K562 (cell line): ENCODE measurements around the gene VGLL3. TPM values are rescaled to one million over a fixed set of nuclear protein-coding genes. Genes with fewer than 3 reads are reported as not detected.

Experiments
- ATAC-seq: fragments of 200-7000 bp; cut with Tn5 transposase; 3 replicates; pipeline ENCODE4 v1.9.1; 2020; ENCODE audit warnings: moderate library complexity
- BruUV-seq: library from RNA; stranded (reverse); fragments of 400-500 nt; replicated peaks from 2 replicates; lab custom pipeline; 2021; lab: Mats Ljungman, UMichigan
- CTCF ChIA-PET: fragments of 300-600 bp; formaldehyde crosslinking; extraction: SDS; loops from one replicate; lab custom pipeline; 2021; ENCODE audit warnings: low intra/inter-chr PET ratio; lab: Yijun Ruan, JAX
- POLR2A ChIA-PET: fragments of 300-600, 350-650 bp; sonication (Branson Sonifier 250); formaldehyde crosslinking; extraction: SDS; loops from one replicate; lab custom pipeline; 2021; ENCODE audit warnings: antibody characterized with exemption, inconsistent platforms; lab: Yijun Ruan, JAX
- DNase-seq, 4 experiments: peaks; one replicate each; pipeline versions ENCODE4 v3.0.0 to v3.0.0-alpha.2; 2011 to 2018; ENCODE audit warnings: low spot score in 3 of 4, mixed read lengths in 3 of 4; ENCODE audit errors: extremely low read depth in 1 of 4
- FAIRE-seq: peaks from 2 replicates; lab custom pipeline; 2011; peaks lifted over from hg19 to GRCh38; lab: Jason Lieb, UNC
- H2AFZ ChIP-seq: 2 replicates; pipeline ENCODE4 v1.6.0; 2011; ENCODE audit warnings: low read depth, low read length, control low read depth, inconsistent platforms
- H3K27ac ChIP-seq: fragments of 200-600 bp; 3 replicates; pipeline ENCODE4 v1.8.0; 2011; ENCODE audit warnings: low read depth, mild to moderate bottlenecking, control low read depth, inconsistent platforms, low read length, moderate library complexity, mixed read lengths; ENCODE audit errors: extremely low read depth
- H3K27me3 ChIP-seq, 2 experiments: fragments of 300-600 bp in 1 of 2; 2 replicates in 1 of 2; 3 replicates in 1 of 2; pipeline versions ENCODE4 v1.6.0 to v1.8.0; 2011; ENCODE audit warnings: inconsistent platforms in 2 of 2, low read length in 2 of 2, mild to moderate bottlenecking in 1 of 2, mixed read lengths in 1 of 2, moderate library complexity in 1 of 2; ENCODE audit not compliant: control insufficient read depth in 2 of 2, insufficient read depth in 2 of 2
- H3K36me3 ChIP-seq: fragments of 300-600 bp; 3 replicates; pipeline ENCODE4 v1.8.0; 2011; ENCODE audit warnings: mild to moderate bottlenecking, low read length, inconsistent platforms; ENCODE audit not compliant: control insufficient read depth, insufficient read depth
- H3K4me1 ChIP-seq, 2 experiments: fragments of 200-600 bp in 1 of 2; replicated peaks in 1 of 2; 2 replicates in 1 of 2; 3 replicates in 1 of 2; pipeline versions ENCODE4 v1.5.1 to v1.8.0; 2011; ENCODE audit warnings: inconsistent platforms in 2 of 2, low read length in 2 of 2, mild to moderate bottlenecking in 1 of 2, mixed read lengths in 1 of 2, moderate library complexity in 1 of 2; ENCODE audit not compliant: control insufficient read depth in 2 of 2, insufficient read depth in 2 of 2
- H3K4me2 ChIP-seq: 2 replicates; pipeline ENCODE4 v1.6.1; 2011; ENCODE audit warnings: low read length, control low read depth, inconsistent platforms, mixed read lengths; ENCODE audit not compliant: insufficient read depth
- H3K4me3 ChIP-seq: fragments of 200-600 bp; sonication (generic), shearing (Covaris generic); 2 replicates; pipeline ENCODE4 v1.5.1; 2016; ENCODE audit warnings: control low read depth, inconsistent platforms
- H3K79me2 ChIP-seq: fragments of 200-600 bp; 3 replicates; pipeline ENCODE4 v1.8.0; 2011; ENCODE audit warnings: low read length, inconsistent platforms; ENCODE audit not compliant: control insufficient read depth, insufficient read depth
- H3K9ac ChIP-seq, 2 experiments: 2 replicates each; pipeline versions ENCODE4 v1.6.0 to v1.6.1; 2011; ENCODE audit warnings: low read depth in 2 of 2, low read length in 2 of 2, control low read depth in 1 of 2, inconsistent platforms in 1 of 2, mild to moderate bottlenecking in 1 of 2, mixed read lengths in 1 of 2; ENCODE audit not compliant: insufficient read depth in 1 of 2
- H3K9me1 ChIP-seq: one replicate; pipeline ENCODE4 v1.6.0; 2011; ENCODE audit warnings: inconsistent platforms, mild to moderate bottlenecking, low read length, moderate library complexity; ENCODE audit not compliant: control insufficient read depth, insufficient read depth
- H3K9me3 ChIP-seq: replicated peaks from 2 replicates; pipeline ENCODE4 v1.5.1; 2011; ENCODE audit warnings: low read depth, low read length, inconsistent platforms; ENCODE audit not compliant: control insufficient read depth, insufficient read depth
- H4K20me1 ChIP-seq: replicated peaks from 2 replicates; pipeline ENCODE4 v1.6.1; 2011; ENCODE audit warnings: low read length, inconsistent platforms, mixed read lengths; ENCODE audit not compliant: control insufficient read depth, insufficient read depth
- ATF2 ChIP-seq: sonication (generic); formaldehyde crosslinking; IDR thresholded peaks from 2 replicates; pipeline ENCODE4 v1.8.1; 2022; ENCODE audit warnings: missing genetic modification reagents
- CBX2 ChIP-seq: fragments of 200-600 bp; sonication (generic); IDR thresholded peaks from one replicate; pipeline ENCODE4 v1.6.1; 2012; ENCODE audit warnings: mild to moderate bottlenecking, low read length, inconsistent platforms; ENCODE audit not compliant: insufficient read depth, poor library complexity, severe bottlenecking
- EGR1 ChIP-seq: fragments of 450-650 bp; conservative IDR thresholded peaks from 2 replicates; pipeline ENCODE4 v1.6.1; 2017; ENCODE audit warnings: mild to moderate bottlenecking
- IRF1 ChIP-seq: sonication (generic); formaldehyde crosslinking; IDR thresholded peaks from 2 replicates; pipeline ENCODE4 v1.8.0; 2022; ENCODE audit warnings: missing genetic modification reagents, mild to moderate bottlenecking, borderline replicate concordance
- NFIX ChIP-seq: fragments of 250-450 bp; sonication (Bioruptor Pico); IDR thresholded peaks from 2 replicates; pipeline ENCODE4 v1.4.0; 2020; ENCODE audit warnings: low read depth, mild to moderate bottlenecking, moderate library complexity
- RAD51 ChIP-seq: fragments of 450-650 bp; IDR thresholded peaks from 2 replicates; pipeline ENCODE4 v1.7.1; 2016; ENCODE audit warnings: low read depth, mild to moderate bottlenecking, borderline replicate concordance
- SIN3A ChIP-seq, 2 experiments: fragments of 150-350 bp in 1 of 2; IDR thresholded peaks; 2 replicates each; pipeline ENCODE4 v1.6.1; 2011 to 2016; ENCODE audit warnings: borderline replicate concordance in 2 of 2, low read depth in 2 of 2, low read length in 2 of 2, mild to moderate bottlenecking in 2 of 2, moderate library complexity in 2 of 2; ENCODE audit not compliant: control insufficient read depth in 1 of 2
- XRCC3 ChIP-seq: fragments of 450-650 bp; IDR thresholded peaks from 2 replicates; pipeline ENCODE4 v1.6.1; 2017; ENCODE audit warnings: mild to moderate bottlenecking, moderate library complexity
- YY1 ChIP-seq, 3 experiments: IDR thresholded peaks; 2 replicates each; pipeline ENCODE4 v1.6.1; 2011; ENCODE audit warnings: low read length in 2 of 3, mild to moderate bottlenecking in 2 of 3, moderate library complexity in 2 of 3, borderline replicate concordance in 1 of 3, control low read depth in 1 of 3, low read depth in 1 of 3; ENCODE audit not compliant: insufficient read depth in 3 of 3, insufficient replicate concordance in 2 of 3, control insufficient read depth in 1 of 3, insufficient read length in 1 of 3; ENCODE audit errors: extremely low read depth in 1 of 3
- ZFX ChIP-seq: sonication (generic); formaldehyde crosslinking; IDR thresholded peaks from 2 replicates; pipeline ENCODE4 v1.8.0; 2022; ENCODE audit warnings: mild to moderate bottlenecking, missing genetic modification reagents, moderate library complexity
- ZNF134 ChIP-seq: fragments of 250-450 bp; sonication (Bioruptor Pico); conservative IDR thresholded peaks from 2 replicates; pipeline ENCODE4 v1.4.0; 2020
- ZNF217 ChIP-seq: sonication (generic); formaldehyde crosslinking; IDR thresholded peaks from 2 replicates; pipeline ENCODE4 v1.8.0; 2022; ENCODE audit warnings: mild to moderate bottlenecking, missing genetic modification reagents
- ZNF23 ChIP-seq: fragments of 250-450 bp; sonication (Bioruptor Pico); IDR thresholded peaks from 2 replicates; pipeline ENCODE4 v1.4.0; 2020; ENCODE audit warnings: mild to moderate bottlenecking
- ZNF707 ChIP-seq: fragments of 250-450 bp; sonication (Bioruptor Pico); conservative IDR thresholded peaks from 2 replicates; pipeline ENCODE4 v1.8.0; 2022; ENCODE audit warnings: inconsistent platforms, mild to moderate bottlenecking, moderate library complexity
- ZNF77 ChIP-seq: fragments of 250-450 bp; sonication (Bioruptor Pico); IDR thresholded peaks from 2 replicates; pipeline ENCODE4 v1.5.0; 2020
- WGBS: fragments of 100-300 bp; shearing (Covaris generic); methylation state at CpG from one replicate; pipeline ENCODE4 v1.1.6; 2016; ENCODE audit warnings: low coverage, mixed read lengths; ENCODE audit not compliant: insufficient coverage; ENCODE audit errors: missing lambda C conversion rate; 5-methylcytosine and 5-hydroxymethylcytosine counted together
- in situ Hi-C: fragments of 300-500 bp; cut with MboI; formaldehyde crosslinking; loops from 4 replicates; pipeline ENCODE4 v1.15.0; 2018; ENCODE audit warnings: inconsistent platforms, mixed read lengths
- intact Hi-C: fragments of 100-400 bp; cut with micrococcal nuclease; formaldehyde crosslinking; loops from 2 replicates; pipeline ENCODE4 v1.14.2; 2022
- polyA plus RNA-seq, 8 experiments: library from polyadenylated mRNA; depleted of rRNA in 4 of 8; stranded (reverse) in 5 of 8; unstranded in 3 of 8; fragments of >200 nt; fragmentation: Nextera tagmentation in 2 of 8; fragmentation: Illumina TruSeq in 1 of 8; extraction: Ambion mirVana in 2 of 8; extraction: Trizol in 1 of 8; gene quantifications; 2 replicates each; pipeline versions ENCODE4 v1.2.1 to v1.2.3, GENCODE V29; 2011 to 2014; ENCODE audit warnings: inconsistent platforms in 1 of 8, missing spikeins in 1 of 8
- total RNA-seq, 7 experiments: library from RNA; depleted of rRNA in 6 of 7; stranded (reverse); fragments of >200 nt in 6 of 7; fragmentation: Illumina TruSeq in 2 of 7; extraction: Trizol in 2 of 7; gene quantifications; 2 replicates each; pipeline versions ENCODE4 v1.2.1 to v1.2.3, GENCODE V29; 2011 to 2021; ENCODE audit warnings: low replicate concordance in 1 of 7
- TF ChIP-seq, protein P1 (sequence below): fragments of 450-650 bp; IDR thresholded peaks from 2 replicates; pipeline ENCODE4 v1.6.1; 2016; ENCODE audit warnings: missing biosample characterization, missing genetic modification characterization
- TF ChIP-seq, protein P2 (sequence below): fragments of 250-450 bp; sonication (Bioruptor Pico); IDR thresholded peaks from 2 replicates; pipeline ENCODE4 v1.9.0; 2021; ENCODE audit warnings: mild to moderate bottlenecking

VGLL3 gene
- total and polyA plus RNA-seq, 9 of the 15 experiments (the other 6 are each of a cell fraction or from before 2014, with no cell fraction given), result under 0.01 to 0.09 (median 0.04) TPM; not detected in 6

- TF ChIP-seq IRF1 (CRISPR knock-in tag), result no peak
- TF ChIP-seq, protein P1, sequence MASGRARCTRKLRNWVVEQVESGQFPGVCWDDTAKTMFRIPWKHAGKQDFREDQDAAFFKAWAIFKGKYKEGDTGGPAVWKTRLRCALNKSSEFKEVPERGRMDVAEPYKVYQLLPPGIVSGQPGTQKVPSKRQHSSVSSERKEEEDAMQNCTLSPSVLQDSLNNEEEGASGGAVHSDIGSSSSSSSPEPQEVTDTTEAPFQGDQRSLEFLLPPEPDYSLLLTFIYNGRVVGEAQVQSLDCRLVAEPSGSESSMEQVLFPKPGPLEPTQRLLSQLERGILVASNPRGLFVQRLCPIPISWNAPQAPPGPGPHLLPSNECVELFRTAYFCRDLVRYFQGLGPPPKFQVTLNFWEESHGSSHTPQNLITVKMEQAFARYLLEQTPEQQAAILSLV (tag), result no peak
- TF ChIP-seq, all 486 proteins: peak for 0
These were observed 68.8 kb downstream of the VGLL3 start (continued) for GRCh38 chr3:86921971-86922680.

GRCh38 chr3:86914670-86915069 is 76.3 kb downstream of the VGLL3 start:
- 0% methylated on average over 3 of the region's 3 CpGs for WGBS
- Histone ChIP-seq H3K27me3 (no peaks in the 10 kb centered on the region), H3K79me2 (no peaks in the 10 kb centered on the region), H3K4me3 (no peak overlapping the region), H3K36me3 (no peaks in the 10 kb centered on the region), H3K9me3 (no peaks in the 10 kb centered on the region), H3K4me1 (no peaks in the 10 kb centered on the region), H3K9ac (no peak overlapping the region), H4K20me1 (no peaks in the 10 kb centered on the region), H3K9me1 (no peaks in the 10 kb centered on the region), H2AFZ (no peak overlapping the region), H3K4me2 (no peak overlapping the region), H3K27ac (no peak overlapping the region)
- ChIA-PET CTCF (no interaction called here), POLR2A (no interaction called here)
- BruUV-seq, result no TSS peak
- in situ Hi-C loops, result no loop called here
- ATAC-seq (no peak), FAIRE-seq (no peak), DNase-seq (no peak)
- intact Hi-C loops, result no loop called here
- TF ChIP-seq YY1 (IDR thresholded peaks at IDR 0.05; ENCODE audit: borderline replicate concordance in 1 of 3, control insufficient read depth in 1 of 3, extremely low read depth in 1 of 3, insufficient read depth in 3 of 3, insufficient read length in 1 of 3, insufficient replicate concordance in 2 of 3, low read depth in 1 of 3, low read length in 2 of 3), result no peak
- TF ChIP-seq XRCC3, result no peak
- no peak for TF ChIP-seq ZNF134 (CRISPR knock-in tag)
- TF ChIP-seq ATF2, result no peak
- no peak for TF ChIP-seq ZFX
- TF ChIP-seq SIN3A (IDR thresholded peaks at IDR 0.05; ENCODE audit: borderline replicate concordance in 2 of 2, control insufficient read depth in 1 of 2, low read depth in 2 of 2, low read length in 2 of 2), result no peak
- TF ChIP-seq EGR1, result no peak
- no peak for TF ChIP-seq CBX2
- no peak for TF ChIP-seq NFIX (CRISPR knock-in tag)
- TF ChIP-seq ZNF217 (CRISPR knock-in tag), result no peak
- no peak for TF ChIP-seq ZNF77 (CRISPR knock-in tag)
- TF ChIP-seq, protein P2, sequence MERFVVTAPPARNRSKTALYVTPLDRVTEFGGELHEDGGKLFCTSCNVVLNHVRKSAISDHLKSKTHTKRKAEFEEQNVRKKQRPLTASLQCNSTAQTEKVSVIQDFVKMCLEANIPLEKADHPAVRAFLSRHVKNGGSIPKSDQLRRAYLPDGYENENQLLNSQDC, result no peak
- TF ChIP-seq ZNF23, result no peak
- TF ChIP-seq RAD51, result no peak
- TF ChIP-seq ZNF707, result no peak
